Sciatic nerve (tissue), 2 donors: ENCODE measurements around the gene PRDM13. TPM values are rescaled to one million over a fixed set of nuclear protein-coding genes. Genes with fewer than 3 reads are reported as not detected.
A peak's percentile ranks its signal among the peaks of the same experiment; 100 is the strongest.
"Not testable (repeated sequence)": the region's sequence is repeated elsewhere in the genome, so short reads cannot be mapped to it uniquely, and the experiment has no call there.

Source experiments
- ATAC-seq: fragments of 200-7000 bp; cut with Tn5 transposase; one replicate; pipeline ENCODE4 v1.9.1; 2020; ENCODE audit warnings: mild to moderate bottlenecking, moderate library complexity
- DNase-seq: peaks from one replicate; pipeline ENCODE4 v3.0.0-alpha.2; 2020; ENCODE audit warnings: low spot score
- intact Hi-C: fragments of 100-400 bp; cut with DNase I; formaldehyde crosslinking; loops from one replicate; pipeline ENCODE4 v1.14.2; 2022
- total RNA-seq: library from RNA; stranded (reverse); fragmentation: NEBNext Ultra II Directional; extraction: Animal tissue kit (Norgen Biotek cat#: 25700); gene quantifications from one replicate; pipeline ENCODE4 v1.2.1, GENCODE V29; 2021
- donor health status: DM: no; HTN: no; CAD: no.
- donor health status: DM: no; HTN: no; CAD: no.

Gene PRDM13
- total RNA-seq = not detected

GRCh38 chr6:99606656-99607415 lies at the start of gene PRDM13:
TSS of gene PRDM13 (plus strand) at chr6:99606833. CDS start at chr6:99607035, 202 bp downstream.
- DNase-seq (no peak), ATAC-seq (no peak)
- intact Hi-C loops = loop anchor here (10.0 kb wide), 1 partner anchor 858 kb away; the partner anchor contains the start of gene SIM1

GRCh38 chr6:99559057-99559456 lies 47.6 kb upstream of the PRDM13 start:
- no peak for ATAC-seq
- intact Hi-C loops = no loop called here
- no peak for DNase-seq

GRCh38 chr6:99560668-99561067 lies 46.0 kb upstream of the PRDM13 start:
- no peak for DNase-seq
- ATAC-seq = no peak
- intact Hi-C loops = no loop called here

- intact Hi-C loops = no loop called here
- DNase-seq (no peak), ATAC-seq (no peak)
These were observed 43.4 kb upstream of the PRDM13 start for GRCh38 chr6:99563056-99563723.

GRCh38 chr6:99568103-99568933 lies 38.3 kb upstream of the PRDM13 start, which contains the start of gene CCNC:
TSS of gene CCNC (minus strand) at chr6:99568660. CDS start at chr6:99568527, 133 bp downstream.
- intact Hi-C loops = loop anchor here (2.0 kb wide), 1 partner anchor 46 kb away; no protein-coding TSS in a partner anchor
- ATAC-seq (peak; percentile 99), DNase-seq (peak; percentile 94)

- intact Hi-C loops = no loop called here
- DNase-seq = no peak
- no peak for ATAC-seq
These were observed 32.5 kb upstream of the PRDM13 start for GRCh38 chr6:99573980-99574617.

GRCh38 chr6:99575544-99576227 lies 30.9 kb upstream of the PRDM13 start:
- DNase-seq (no peak), ATAC-seq (no peak)
- intact Hi-C loops = no loop called here

- no peak for ATAC-seq
- intact Hi-C loops = no loop called here
These were observed 26.9 kb upstream of the PRDM13 start for GRCh38 chr6:99579781-99580180.

GRCh38 chr6:99587792-99588191 lies 18.8 kb upstream of the PRDM13 start:
- intact Hi-C loops = loop anchor here (1.0 kb wide), 1 partner anchor 34 kb away; no protein-coding TSS in a partner anchor
- DNase-seq (no peak), ATAC-seq (no peak)

More at GRCh38 chr6:99579781-99580180, 26.9 kb upstream of the PRDM13 start:
- DNase-seq = no peak

- intact Hi-C loops = loop anchor here (1.0 kb wide), 1 partner anchor 35 kb away; no protein-coding TSS in a partner anchor
- DNase-seq (peak; percentile 74), ATAC-seq (peak; percentile 89)
These were observed 17.9 kb upstream of the PRDM13 start for GRCh38 chr6:99588618-99589289.

GRCh38 chr6:99589290-99589672 lies 17.4 kb upstream of the PRDM13 start:
- intact Hi-C loops = no loop called here
- DNase-seq (no peak), ATAC-seq (peak; percentile 16)

GRCh38 chr6:99589907-99590493 lies 16.6 kb upstream of the PRDM13 start:
- DNase-seq = no peak
- no peak for ATAC-seq
- intact Hi-C loops = no loop called here

GRCh38 chr6:99590728-99591672 lies 15.6 kb upstream of the PRDM13 start:
- ATAC-seq (no peak), DNase-seq (no peak)
- intact Hi-C loops = no loop called here

- no peak for ATAC-seq
- DNase-seq = no peak
- intact Hi-C loops = no loop called here
These were observed 14.8 kb upstream of the PRDM13 start for GRCh38 chr6:99591673-99592364.

GRCh38 chr6:99592900-99593299 lies 13.7 kb upstream of the PRDM13 start:
- intact Hi-C loops = no loop called here
- ATAC-seq (peak; percentile 71), DNase-seq (no peak)

- intact Hi-C loops, ATAC-seq, DNase-seq: not testable (repeated sequence)
These were observed 11.9 kb upstream of the PRDM13 start for GRCh38 chr6:99594696-99595095.
